GM23338 (cell line): Measurements from ENCODE around the gene TMEM59. TPM values are rescaled to one million over a fixed set of nuclear protein-coding genes. Genes with fewer than 3 reads are reported as not detected.

Source experiments
- ATAC-seq: fragments of 200-7000 bp; cut with Tn5 transposase; 3 replicates; pipeline ENCODE4 v1.9.1; 2020
- DNase-seq: peaks from one replicate; pipeline ENCODE4 v3.0.0-alpha.2; 2015; ENCODE audit warnings: low spot score
- H2AFZ ChIP-seq: fragments of 200-600 bp; sonication (generic); 2 replicates; pipeline ENCODE4 v1.8.0; 2016; ENCODE audit warnings: antibody characterized with exemption, mild to moderate bottlenecking, moderate library complexity
- H3F3A ChIP-seq: fragments of 200-600 bp; sonication (generic); replicated peaks from 2 replicates; pipeline ENCODE4 v1.8.0; 2017; ENCODE audit warnings: antibody characterized with exemption, mixed run types, low read depth
- H3K27ac ChIP-seq: fragments of 200-600 bp; sonication (generic); 2 replicates; pipeline ENCODE4 v1.6.1; 2016; ENCODE audit warnings: low read depth
- H3K27me3 ChIP-seq: fragments of 200-600 bp; sonication (generic); 2 replicates; pipeline ENCODE4 v1.8.0; 2016; ENCODE audit warnings: mild to moderate bottlenecking, mixed run types, moderate library complexity; ENCODE audit not compliant: insufficient read depth
- H3K36me3 ChIP-seq: fragments of 200-600 bp; sonication (generic); 2 replicates; pipeline ENCODE4 v1.8.0; 2016; ENCODE audit warnings: mild to moderate bottlenecking; ENCODE audit not compliant: insufficient read depth
- H3K4me1 ChIP-seq: fragments of 200-600 bp; sonication (generic); 2 replicates; pipeline ENCODE4 v1.8.0; 2016; ENCODE audit warnings: mild to moderate bottlenecking, moderate library complexity; ENCODE audit not compliant: insufficient read depth
- H3K4me2 ChIP-seq: fragments of 200-600 bp; sonication (generic); 2 replicates; pipeline ENCODE4 v1.7.1; 2017; ENCODE audit warnings: mixed run types
- H3K4me3 ChIP-seq: fragments of 200-600 bp; sonication (generic); 2 replicates; pipeline ENCODE4 v1.6.1; 2016; ENCODE audit warnings: mixed run types
- H3K79me2 ChIP-seq: fragments of 200-600 bp; sonication (generic); replicated peaks from 2 replicates; pipeline ENCODE4 v1.8.0; 2017; ENCODE audit warnings: mild to moderate bottlenecking; ENCODE audit not compliant: insufficient read depth
- H3K9me2 ChIP-seq: fragments of 200-600 bp; sonication (generic); 2 replicates; pipeline ENCODE4 v1.8.0; 2017; ENCODE audit not compliant: insufficient read depth
- H4K20me1 ChIP-seq: fragments of 200-600 bp; sonication (generic); replicated peaks from 2 replicates; pipeline ENCODE4 v1.8.0; 2017; ENCODE audit warnings: mild to moderate bottlenecking; ENCODE audit not compliant: insufficient read depth
- H3K27ac Mint-ChIP-seq: 2 replicates; pipeline ENCODE4 v1.8.0; 2020; ENCODE audit warnings: inconsistent platforms, mild to moderate bottlenecking, moderate library complexity, mixed read lengths
- H3K27me3 Mint-ChIP-seq: 3 replicates; pipeline ENCODE4 v1.8.0; 2022; ENCODE audit warnings: low read depth, mild to moderate bottlenecking, moderate library complexity, mixed read lengths, inconsistent platforms; ENCODE audit not compliant: insufficient read depth, poor library complexity
- H3K36me3 Mint-ChIP-seq: 3 replicates; pipeline ENCODE4 v1.8.0; 2021; ENCODE audit warnings: low read depth, mild to moderate bottlenecking, inconsistent platforms, moderate library complexity, mixed read lengths
- H3K4me1 Mint-ChIP-seq: 3 replicates; pipeline ENCODE4 v1.8.0; 2020; ENCODE audit warnings: mild to moderate bottlenecking, inconsistent platforms, mixed read lengths
- H3K4me3 Mint-ChIP-seq: 3 replicates; pipeline ENCODE4 v1.8.0; 2021; ENCODE audit warnings: moderate library complexity, mild to moderate bottlenecking, inconsistent platforms, mixed read lengths
- H3K9me3 Mint-ChIP-seq: 3 replicates; pipeline ENCODE4 v1.8.0; 2020; ENCODE audit warnings: moderate library complexity, mild to moderate bottlenecking, inconsistent platforms, mixed read lengths
- CREB1 ChIP-seq: fragments of 250-450 bp; sonication (Bioruptor Pico); IDR thresholded peaks from 2 replicates; pipeline ENCODE4 v1.5.0; 2020; ENCODE audit warnings: low read depth, mild to moderate bottlenecking, moderate library complexity
- EZH2 ChIP-seq: fragments of 200-600 bp; sonication (generic); IDR thresholded peaks from one replicate; pipeline ENCODE4 v1.8.0; 2017; ENCODE audit warnings: antibody characterized with exemption, mild to moderate bottlenecking, low read depth; ENCODE audit not compliant: unreplicated experiment
- EZH2phosphoT487 ChIP-seq: fragments of 200-600 bp; sonication (generic); IDR thresholded peaks from one replicate; pipeline ENCODE4 v1.8.1; 2018; ENCODE audit warnings: antibody characterized with exemption; ENCODE audit not compliant: unreplicated experiment
- NANOG ChIP-seq: IDR thresholded peaks from 2 replicates; pipeline ENCODE4 v1.6.1; 2016; ENCODE audit warnings: antibody characterized with exemption, borderline replicate concordance
- REST ChIP-seq: IDR thresholded peaks from one replicate; pipeline ENCODE4 v1.6.1; 2018; ENCODE audit warnings: antibody characterized with exemption; ENCODE audit not compliant: unreplicated experiment
- ZNF331 ChIP-seq: fragments of 250-450 bp; sonication (Bioruptor Pico); IDR thresholded peaks from 2 replicates; pipeline ENCODE4 v1.5.0; 2020; ENCODE audit warnings: low read depth, mild to moderate bottlenecking, moderate library complexity
- ZNF462 ChIP-seq: fragments of 250-450 bp; sonication (Bioruptor Pico); IDR thresholded peaks from 2 replicates; pipeline ENCODE4 v1.5.0; 2020; ENCODE audit warnings: mild to moderate bottlenecking, moderate library complexity
- polyA plus RNA-seq: library from polyadenylated mRNA; unstranded; fragments of >200 nt; fragmentation: Nextera tagmentation; extraction: Ambion mirVana; gene quantifications from 2 replicates; pipeline ENCODE4 v1.2.1, GENCODE V29; 2016
- total RNA-seq: library from RNA; depleted of rRNA; stranded (reverse); fragments of >200 nt; shearing (Covaris generic); gene quantifications from 2 replicates; pipeline ENCODE4 v1.2.3, GENCODE V29; 2014
- TF ChIP-seq, protein P1 (sequence below), 2 experiments: fragments of 200-600 bp in 1 of 2; sonication (generic) in 1 of 2; conservative IDR thresholded peaks; 2 replicates each; pipeline versions ENCODE4 v1.5.1 to v1.6.1; 2016 to 2017; ENCODE audit warnings: antibody characterized with exemption in 2 of 2, low read depth in 2 of 2, mild to moderate bottlenecking in 2 of 2, moderate library complexity in 1 of 2

The TMEM59 gene
- total and polyA plus RNA-seq, 2 experiments from 2014 or later = 81.9 to 132 TPM

DNA sequence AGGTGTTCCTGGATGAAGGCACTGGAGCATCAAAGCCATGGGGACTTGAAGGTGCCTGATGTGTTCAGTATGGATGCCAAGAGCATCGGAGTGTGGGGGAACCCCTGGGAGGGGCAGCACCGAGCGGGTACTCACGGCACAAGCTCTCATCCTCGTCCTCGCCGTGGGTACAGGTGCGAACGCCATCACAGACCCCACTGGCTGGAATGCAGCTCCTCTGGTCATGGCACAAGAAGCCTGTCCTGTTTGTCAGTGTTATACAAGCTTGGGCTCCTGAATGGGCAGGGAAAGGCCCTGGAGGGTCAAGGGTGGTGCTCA lies 41.0 kb downstream of the TMEM59 start (continued):
- no peak for TF ChIP-seq ZNF462 (CRISPR knock-in tag)

DNA sequence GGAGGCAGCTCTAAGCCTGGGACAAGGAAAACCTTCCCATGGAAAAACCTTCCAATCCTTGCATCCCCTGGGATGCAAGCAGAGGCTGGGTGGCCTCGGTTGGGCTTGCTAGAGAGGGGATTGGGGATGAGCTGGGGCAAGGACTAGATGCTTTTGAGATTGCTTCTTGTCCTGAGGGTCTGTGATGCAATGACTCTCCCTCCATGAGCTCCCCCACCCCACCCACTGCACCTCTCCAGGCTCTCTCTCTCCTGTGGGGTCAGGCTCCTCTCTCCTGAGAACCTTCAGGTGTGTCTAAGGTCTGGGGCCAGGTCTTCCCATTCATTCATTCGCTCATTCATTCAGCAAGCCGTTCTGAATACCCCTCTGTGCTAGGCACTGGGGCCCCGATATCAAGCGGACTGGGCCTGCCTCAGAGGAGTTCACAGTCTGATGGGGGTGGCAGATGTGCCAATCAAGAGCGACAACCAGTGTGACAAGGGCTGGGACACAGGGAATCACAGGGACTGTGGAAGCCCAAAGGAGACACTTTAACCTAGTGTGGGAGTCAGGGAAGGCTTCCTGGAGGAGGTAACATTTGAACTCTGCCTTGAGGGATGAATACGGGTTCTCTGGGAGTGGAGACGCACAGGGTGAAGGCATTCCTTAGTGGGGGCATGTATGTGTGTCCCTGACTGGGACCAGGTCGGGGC lies 41.5 kb downstream of the TMEM59 start:
- H3K9me3 Mint-ChIP-seq = no peaks in the 10 kb centered on the region
- Histone ChIP-seq H2AFZ (no peak overlapping the region), H3K4me3 (no peak overlapping the region), H3K27ac (no peak overlapping the region), H3K4me1 (no peaks in the 10 kb centered on the region), H3K36me3 (no peaks in the 10 kb centered on the region), H3K4me2 (no peak overlapping the region), H3F3A (no peaks in the 10 kb centered on the region), H3K27me3 (no peaks in the 10 kb centered on the region), H3K9me2 (no peaks in the 10 kb centered on the region; the same call in 1 of the 2 replicates), H3K79me2 (no peaks in the 10 kb centered on the region), H4K20me1 (no peaks in the 10 kb centered on the region)
- no peak for DNase-seq
- no peak overlapping the region for H3K4me3 Mint-ChIP-seq
- H3K27me3 Mint-ChIP-seq = peaks cover 7% of the 10 kb centered on the region
- no peaks in the 10 kb centered on the region for H3K36me3 Mint-ChIP-seq
- no peak overlapping the region for H3K27ac Mint-ChIP-seq
- no peak for ATAC-seq
- peaks cover 8% of the 10 kb centered on the region; the same call in 2 of the 3 replicates for H3K4me1 Mint-ChIP-seq
- TF ChIP-seq NANOG (no peak), REST (no peak), EZH2phosphoT487 (no peak), EZH2 (no peak), CREB1 (CRISPR knock-in tag) (no peak), ZNF331 (CRISPR knock-in tag) (no peak)
- TF ChIP-seq, protein P1, sequence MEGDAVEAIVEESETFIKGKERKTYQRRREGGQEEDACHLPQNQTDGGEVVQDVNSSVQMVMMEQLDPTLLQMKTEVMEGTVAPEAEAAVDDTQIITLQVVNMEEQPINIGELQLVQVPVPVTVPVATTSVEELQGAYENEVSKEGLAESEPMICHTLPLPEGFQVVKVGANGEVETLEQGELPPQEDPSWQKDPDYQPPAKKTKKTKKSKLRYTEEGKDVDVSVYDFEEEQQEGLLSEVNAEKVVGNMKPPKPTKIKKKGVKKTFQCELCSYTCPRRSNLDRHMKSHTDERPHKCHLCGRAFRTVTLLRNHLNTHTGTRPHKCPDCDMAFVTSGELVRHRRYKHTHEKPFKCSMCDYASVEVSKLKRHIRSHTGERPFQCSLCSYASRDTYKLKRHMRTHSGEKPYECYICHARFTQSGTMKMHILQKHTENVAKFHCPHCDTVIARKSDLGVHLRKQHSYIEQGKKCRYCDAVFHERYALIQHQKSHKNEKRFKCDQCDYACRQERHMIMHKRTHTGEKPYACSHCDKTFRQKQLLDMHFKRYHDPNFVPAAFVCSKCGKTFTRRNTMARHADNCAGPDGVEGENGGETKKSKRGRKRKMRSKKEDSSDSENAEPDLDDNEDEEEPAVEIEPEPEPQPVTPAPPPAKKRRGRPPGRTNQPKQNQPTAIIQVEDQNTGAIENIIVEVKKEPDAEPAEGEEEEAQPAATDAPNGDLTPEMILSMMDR (conservative IDR thresholded peaks at IDR 0.05; ENCODE audit: low read depth in 2 of 2) = no peak
